HepG2 (cell line): ENCODE data around the gene SIK3. TPM values are rescaled to one million over a fixed set of nuclear protein-coding genes. Genes with fewer than 3 reads are reported as not detected.

Source experiments
- ATAC-seq: fragments of 200-7000 bp; cut with Tn5 transposase; 3 replicates; pipeline ENCODE4 v1.9.1; 2020; ENCODE audit warnings: mild to moderate bottlenecking, moderate library complexity
- BruUV-seq: library from RNA; stranded (reverse); fragments of 400-500 nt; replicated peaks from 2 replicates; lab custom pipeline; 2021; lab: Mats Ljungman, UMichigan
- CTCF ChIA-PET: fragments of 300-600 bp; formaldehyde crosslinking; extraction: SDS; loops from one replicate; lab custom pipeline; 2021; ENCODE audit warnings: low total read pairs, inconsistent platforms, low intra/inter-chr PET ratio; lab: Yijun Ruan, JAX
- POLR2A ChIA-PET: fragments of 350-600 bp; sonication (Branson Sonifier 250); formaldehyde crosslinking; loops from one replicate; lab custom pipeline; 2020; ENCODE audit warnings: antibody characterized with exemption, inconsistent platforms; lab: Yijun Ruan, JAX
- DNase-seq: peaks from one replicate; pipeline ENCODE4 v3.0.0-alpha.2; 2015; ENCODE audit warnings: low spot score
- FAIRE-seq: peaks from 3 replicates; lab custom pipeline; 2011; peaks lifted over from hg19 to GRCh38; lab: Jason Lieb, UNC
- H2AFZ ChIP-seq: one replicate; pipeline ENCODE4 v1.6.1; 2011; ENCODE audit warnings: low read length, inconsistent platforms
- H3K27ac ChIP-seq: fragments of 300-600 bp; 3 replicates; pipeline ENCODE4 v1.8.0; 2011; ENCODE audit warnings: mixed run types, mild to moderate bottlenecking, mixed read lengths, low read length, inconsistent platforms; ENCODE audit not compliant: insufficient read depth; ENCODE audit errors: extremely low read length
- H3K27me3 ChIP-seq, 2 experiments: fragments of 200-600 bp in 1 of 2; 2 replicates in 1 of 2; 3 replicates in 1 of 2; pipeline versions ENCODE4 v1.6.0 to v1.8.0; 2011; ENCODE audit warnings: low read length in 2 of 2, mild to moderate bottlenecking in 2 of 2, moderate library complexity in 2 of 2, inconsistent platforms in 1 of 2; ENCODE audit not compliant: insufficient read depth in 2 of 2, control insufficient read depth in 1 of 2
- H3K36me3 ChIP-seq, 2 experiments: fragments of 200-600 bp in 1 of 2; replicated peaks in 1 of 2; 2 replicates in 1 of 2; 3 replicates in 1 of 2; pipeline versions ENCODE4 v1.5.1 to v1.8.0; 2011; ENCODE audit warnings: low read length in 2 of 2, inconsistent platforms in 1 of 2; ENCODE audit not compliant: insufficient read depth in 2 of 2, control insufficient read depth in 1 of 2
- H3K4me1 ChIP-seq: 2 replicates; pipeline ENCODE4 v1.5.1; 2012; ENCODE audit warnings: low read length, inconsistent platforms; ENCODE audit not compliant: insufficient read depth
- H3K4me2 ChIP-seq: 2 replicates; pipeline ENCODE4 v1.6.0; 2011; ENCODE audit warnings: low read depth, low read length, inconsistent platforms
- H3K4me3 ChIP-seq, 3 experiments: fragments of 200-600 bp in 1 of 3; sonication (generic), shearing (Covaris generic) in 1 of 3; replicated peaks in 1 of 3; 2 replicates each; pipeline ENCODE4 v1.5.1; 2011 to 2016; ENCODE audit warnings: low read length in 3 of 3, inconsistent platforms in 2 of 3, low read depth in 2 of 3, mild to moderate bottlenecking in 2 of 3, control low read depth in 1 of 3, mixed read lengths in 1 of 3; ENCODE audit not compliant: insufficient read depth in 1 of 3
- H3K79me2 ChIP-seq: one replicate; pipeline ENCODE4 v1.6.1; 2011; ENCODE audit warnings: low read length, inconsistent platforms; ENCODE audit not compliant: insufficient read depth
- H3K9ac ChIP-seq: 2 replicates; pipeline ENCODE4 v1.6.0; 2011; ENCODE audit warnings: mild to moderate bottlenecking, low read depth, low read length, inconsistent platforms; ENCODE audit not compliant: insufficient read depth
- H3K9me3 ChIP-seq: 2 replicates; pipeline ENCODE4 v1.5.1; 2012; ENCODE audit warnings: mild to moderate bottlenecking, low read length
- H4K20me1 ChIP-seq: 2 replicates; pipeline ENCODE4 v1.6.0; 2011; ENCODE audit warnings: inconsistent platforms, mild to moderate bottlenecking, low read length, moderate library complexity; ENCODE audit not compliant: insufficient read depth
- ATF7-NPFF ChIP-seq: sonication (generic); formaldehyde crosslinking; IDR thresholded peaks from 2 replicates; pipeline ENCODE4 v1.8.1; 2023; ENCODE audit warnings: mild to moderate bottlenecking, low read depth, missing genetic modification reagents, moderate library complexity
- KDM3A ChIP-seq: IDR thresholded peaks from 2 replicates; pipeline ENCODE4 v1.6.1; 2018; ENCODE audit warnings: low read depth, missing compliant biosample characterization
- MAFK ChIP-seq, 2 experiments: IDR thresholded peaks in 1 of 2; conservative IDR thresholded peaks in 1 of 2; 2 replicates each; pipeline ENCODE4 v1.6.1; 2011; ENCODE audit warnings: improper control_type of control experiment in 2 of 2, low read length in 2 of 2
- POLR2G ChIP-seq: fragments of 200-400 bp; formaldehyde crosslinking; IDR thresholded peaks from 2 replicates; pipeline ENCODE4 v1.6.1; 2018; ENCODE audit warnings: mild to moderate bottlenecking, low read depth, low read length, moderate library complexity
- SYNCRIP ChIP-seq: fragments of 200-400 bp; formaldehyde crosslinking; IDR thresholded peaks from 2 replicates; pipeline ENCODE4 v1.6.1; 2018; ENCODE audit warnings: mild to moderate bottlenecking, low read depth, low read length; ENCODE audit not compliant: insufficient read depth
- ZFAT ChIP-seq: sonication (generic); formaldehyde crosslinking; conservative IDR thresholded peaks from 2 replicates; pipeline ENCODE4 v1.8.1; 2023; ENCODE audit warnings: missing genetic modification reagents, inconsistent platforms
- ZNF121 ChIP-seq: sonication (generic); formaldehyde crosslinking; IDR thresholded peaks from 2 replicates; pipeline ENCODE4 v1.5.0; 2020; ENCODE audit warnings: mild to moderate bottlenecking, missing genetic modification reagents
- ZNF207 ChIP-seq: fragments of 450-650 bp; IDR thresholded peaks from 2 replicates; pipeline ENCODE4 v1.6.1; 2016; ENCODE audit warnings: antibody characterized with exemption, borderline replicate concordance
- ZNF382 ChIP-seq: sonication (generic); formaldehyde crosslinking; IDR thresholded peaks from 2 replicates; pipeline ENCODE4 v1.5.0; 2020; ENCODE audit warnings: missing genetic modification reagents, mild to moderate bottlenecking, borderline replicate concordance
- WGBS: methylation state at CpG from one replicate; pipeline ENCODE4 v1.1.6; 2017; ENCODE audit warnings: low lambda C conversion rate; 5-methylcytosine and 5-hydroxymethylcytosine counted together
- in situ Hi-C: cut with HindIII; loops from 2 replicates; pipeline ENCODE4 v1.10.0; 2017; ENCODE audit warnings: low pct_unique_long_range_greater_than_20kb; ENCODE audit not compliant: extremely low pct_ligation_motif_present
- intact Hi-C: fragments of 100-400 bp; cut with micrococcal nuclease; formaldehyde crosslinking; loops from one replicate; pipeline ENCODE4 v1.10.0; 2022; ENCODE audit not compliant: unreplicated experiment
- polyA plus RNA-seq, 8 experiments: library from polyadenylated mRNA; depleted of rRNA in 3 of 8; stranded (reverse) in 7 of 8; unstranded in 1 of 8; fragments of >200 nt; fragmentation: Illumina TruSeq in 4 of 8; extraction: Trizol in 4 of 8; gene quantifications; 2 replicates each; pipeline versions ENCODE4 v1.2.1 to v1.2.3, GENCODE V29; 2011 to 2016; ENCODE audit warnings: low read depth in 4 of 8, missing spikeins in 1 of 8, mixed read lengths in 1 of 8; ENCODE audit not compliant: insufficient read depth in 1 of 8
- total RNA-seq, 5 experiments: library from RNA; depleted of rRNA; stranded (reverse); fragments of >200 nt; fragmentation: Illumina TruSeq; extraction: Trizol; gene quantifications; 2 replicates each; pipeline ENCODE4 v1.2.3, GENCODE V29; 2016; ENCODE audit warnings: low read depth in 1 of 5
- TF ChIP-seq, protein P1 (sequence below): sonication (generic); formaldehyde crosslinking; IDR thresholded peaks from 2 replicates; pipeline ENCODE4 v1.5.1; 2020; ENCODE audit warnings: mild to moderate bottlenecking, missing genetic modification reagents

Gene SIK3
- total and polyA plus RNA-seq, 2 of the 13 experiments (the other 11 are each of a cell fraction or from before 2014, with no cell fraction given): 5.7 to 9.8 TPM

DNA sequence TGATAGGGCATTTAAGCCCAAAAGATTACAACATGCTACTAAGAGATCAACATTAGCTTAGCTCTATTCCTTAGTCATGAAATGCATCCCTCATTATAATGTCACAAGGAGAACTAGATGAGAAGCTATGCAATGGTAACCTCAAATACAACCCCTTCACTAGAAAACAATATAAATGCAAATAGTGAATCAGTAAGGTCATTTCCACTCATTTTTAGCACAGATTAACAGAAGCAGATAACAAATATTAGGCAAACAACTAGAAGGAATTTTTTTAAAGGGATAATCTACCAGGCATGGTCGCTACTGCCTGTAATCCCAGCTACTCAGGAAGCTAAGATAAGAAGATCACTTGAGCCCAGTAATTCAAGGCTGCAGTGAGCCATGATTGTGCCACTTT lies 28.2 kb downstream of the SIK3 start (continued):
- TF ChIP-seq, protein P1, sequence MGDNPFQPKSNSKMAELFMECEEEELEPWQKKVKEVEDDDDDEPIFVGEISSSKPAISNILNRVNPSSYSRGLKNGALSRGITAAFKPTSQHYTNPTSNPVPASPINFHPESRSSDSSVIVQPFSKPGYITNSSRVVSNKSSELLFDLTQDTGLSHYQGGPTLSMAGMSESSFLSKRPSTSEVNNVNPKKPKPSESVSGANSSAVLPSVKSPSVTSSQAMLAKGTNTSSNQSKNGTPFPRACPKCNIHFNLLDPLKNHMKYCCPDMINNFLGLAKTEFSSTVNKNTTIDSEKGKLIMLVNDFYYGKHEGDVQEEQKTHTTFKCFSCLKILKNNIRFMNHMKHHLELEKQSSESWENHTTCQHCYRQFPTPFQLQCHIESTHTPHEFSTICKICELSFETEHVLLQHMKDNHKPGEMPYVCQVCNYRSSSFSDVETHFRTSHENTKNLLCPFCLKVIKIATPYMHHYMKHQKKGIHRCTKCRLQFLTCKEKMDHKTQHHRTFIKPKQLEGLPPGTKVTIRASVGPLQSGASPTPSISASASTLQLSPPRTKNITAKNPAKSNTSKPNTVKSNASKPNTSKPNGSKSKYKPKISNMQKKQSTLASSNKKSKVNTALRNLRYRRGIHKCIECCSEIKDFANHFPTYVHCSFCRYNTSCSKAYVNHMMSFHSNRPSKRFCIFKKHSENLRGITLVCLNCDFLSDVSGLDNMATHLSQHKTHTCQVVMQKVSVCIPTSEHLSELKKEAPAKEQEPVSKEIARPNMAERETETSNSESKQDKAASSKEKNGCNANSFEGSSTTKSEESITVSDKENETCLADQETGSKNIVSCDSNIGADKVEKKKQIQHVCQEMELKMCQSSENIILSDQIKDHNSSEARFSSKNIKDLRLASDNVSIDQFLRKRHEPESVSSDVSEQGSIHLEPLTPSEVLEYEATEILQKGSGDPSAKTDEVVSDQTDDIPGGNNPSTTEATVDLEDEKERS (CRISPR knock-in tag): no peak
- no peak for TF ChIP-seq ZFAT
- no peak for TF ChIP-seq POLR2G
- no peak for TF ChIP-seq KDM3A
- no peak for TF ChIP-seq SYNCRIP
- TF ChIP-seq MAFK (conservative IDR thresholded peaks at IDR 0.05 in 1 of 2, IDR thresholded peaks at IDR 0.05 in 1 of 2; ENCODE audit: low read length in 2 of 2): no peak
- TF ChIP-seq ZNF207: no peak
- no peak for TF ChIP-seq ATF7-NPFF
- TF ChIP-seq, all 625 proteins: peak for 0

DNA sequence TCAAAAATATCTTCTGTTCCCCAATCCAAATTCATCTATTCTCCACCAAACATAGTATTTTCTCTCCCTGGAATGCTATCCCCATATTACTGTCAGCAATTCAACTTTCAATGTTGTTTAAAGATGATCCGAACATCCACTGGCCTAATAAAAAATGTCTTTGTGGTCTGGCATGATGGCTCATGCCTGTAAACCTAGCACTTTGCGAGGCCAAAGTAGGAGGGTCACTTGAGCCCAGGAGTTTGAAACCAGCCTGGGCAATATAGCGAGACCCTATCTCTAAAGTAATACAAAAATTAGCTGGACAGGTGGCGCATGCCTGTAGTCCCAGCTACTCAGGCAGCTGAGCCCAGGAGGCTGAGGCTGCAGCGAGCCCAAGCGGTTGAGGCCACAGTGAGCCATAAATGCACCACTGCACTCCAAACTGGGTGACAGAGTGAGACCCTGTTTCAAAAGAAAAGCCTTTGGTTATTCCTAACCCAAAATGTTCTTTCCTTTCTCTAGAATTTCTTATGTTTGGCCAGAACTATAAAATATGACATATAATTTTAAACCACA lies 29.8 kb downstream of the SIK3 start:
- POLR2A ChIA-PET: no interaction called here
- peaks cover 40% of the 10 kb centered on the region for H3K79me2 ChIP-seq
- DNase-seq: no peak
- no peak overlapping the region for H3K27ac ChIP-seq
- no peaks in the 10 kb centered on the region for H3K27me3 ChIP-seq
- H3K4me3 ChIP-seq: no peak overlapping the region
- no peak overlapping the region for H3K4me2 ChIP-seq
- no TSS peak for BruUV-seq
- no peak overlapping the region for H3K9ac ChIP-seq
- 96% methylated on average over 6 of the region's 6 CpGs for WGBS
- H4K20me1 ChIP-seq: peaks cover 76% of the 10 kb centered on the region
- H3K4me1 ChIP-seq: peaks cover 43% of the 10 kb centered on the region
- H3K36me3 ChIP-seq: no peaks in the 10 kb centered on the region
- no peak for FAIRE-seq
- TF ChIP-seq ZNF121 (CRISPR knock-in tag) (0 out of 2 replicates have a peak, but pooled peaks have one; percentile 32), ZNF382 (CRISPR knock-in tag) (no peak)
- TF ChIP-seq, all 625 proteins: peak for 1
- no peak for ATAC-seq
- in situ Hi-C loops: no loop called here
- intact Hi-C loops: no loop called here
- H3K9me3 ChIP-seq: no peaks in the 10 kb centered on the region
- H2AFZ ChIP-seq: no peak overlapping the region
- CTCF ChIA-PET: no interaction called here
